Ovary (tissue), 9 donors: Measurements from ENCODE around the gene GNB5. TPM values are rescaled to one million over a fixed set of nuclear protein-coding genes. Genes with fewer than 3 reads are reported as not detected.

Experiments
- DNase-seq, 5 donors: peaks; one replicate each; pipeline ENCODE4 v3.0.0-alpha.2; 2019 to 2020
- H3K27ac ChIP-seq, 2 donors: fragments of 200-600 bp; one replicate each; pipeline versions ENCODE4 v1.5.1 to v1.8.0; 2019 to 2022
- H3K27me3 ChIP-seq: fragments of 200-600 bp; one replicate; pipeline ENCODE4 v1.8.0; 2022
- H3K36me3 ChIP-seq: fragments of 200-600 bp; sonication (generic); one replicate; pipeline ENCODE4 v1.5.1; 2019
- H3K4me1 ChIP-seq: one replicate; pipeline ENCODE4 v1.8.1; 2013; ENCODE audit warnings: mild to moderate bottlenecking, moderate library complexity; ENCODE audit not compliant: insufficient read depth
- H3K4me3 ChIP-seq: fragments of 200-600 bp; sonication (generic); one replicate; pipeline ENCODE4 v1.5.1; 2017
- H3K9me3 ChIP-seq, 2 donors: fragments of 200-600 bp in 1 of 2; sonication (generic) in 1 of 2; one replicate each; pipeline versions ENCODE4 v1.5.1 to v1.8.1; 2013 to 2019; ENCODE audit warnings: mild to moderate bottlenecking in 1 of 2, moderate library complexity in 1 of 2
- EP300 ChIP-seq: sonication (generic); formaldehyde crosslinking; IDR thresholded peaks from one replicate; pipeline ENCODE4 v1.6.1; 2017; ENCODE audit warnings: antibody characterized with exemption
- POLR2A ChIP-seq: fragments of 450-650 bp; IDR thresholded peaks from one replicate; pipeline ENCODE4 v1.6.1; 2017; ENCODE audit warnings: antibody characterized with exemption, mild to moderate bottlenecking, moderate library complexity
- WGBS, 3 donors: extraction: QIAGEN DNeasy Blood & Tissue Kit in 1 of 3; methylation state at CpG; one replicate each; pipeline versions ENCODE4 v1.1.5 to v1.1.7; 2013 to 2017; 5-methylcytosine and 5-hydroxymethylcytosine counted together
- intact Hi-C, 4 donors: fragments of 100-400 bp; cut with DNase I; formaldehyde crosslinking; loops; one replicate each; pipeline versions ENCODE4 v1.11.0 to v1.15.1; 2022 to 2023
- polyA plus RNA-seq, 2 donors: library from polyadenylated mRNA; stranded (reverse); fragments of 200-250 nt in 1 of 2; fragments of 350-450 nt in 1 of 2; fragmentation: Illumina TruSeq in 1 of 2; extraction: RNeasy Lipid Tissue Mini Kit (QIAGEN cat#74804) in 1 of 2; gene quantifications; one replicate each; pipeline ENCODE4 v1.2.3, GENCODE V29; 2013 to 2014
- small RNA-seq: library from RNA; depleted of rRNA; stranded (forward); fragments of <200 nt; gene quantifications from one replicate; pipeline ENCODE3, GENCODE V24; 2016
- total RNA-seq, 7 donors: library from RNA; depleted of rRNA in 2 of 7; stranded (reverse); fragments of >200 nt in 2 of 7; fragmentation: NEBNext Ultra II Directional in 3 of 7; extraction: Animal tissue kit (Norgen Biotek cat#: 25700) in 3 of 7; gene quantifications; one replicate each; pipeline versions ENCODE4 v1.1.0 to v1.2.4, GENCODE V29; 2016 to 2023
- TF ChIP-seq, protein P1 (sequence below), 3 donors: fragments of 450-650 bp in 2 of 3; fragments of 200-600 bp in 1 of 3; IDR thresholded peaks; one replicate each; pipeline versions ENCODE4 v1.5.1 to v1.8.0; 2016 to 2022; ENCODE audit warnings: antibody characterized with exemption in 3 of 3, mild to moderate bottlenecking in 1 of 3
- donor health status: DM: no; HTN: no; CAD: no; lungs with moderate emphysema.
- donor health status: DM: no; HTN: no; CAD: no.
- donor health status: Bipolar disorder and iron deficiency.
- donor health status: DM: yes; HTN: yes; CAD: no.
- donor health status: DM: no; HTN: no; CAD: no.
- donor health status: DM: yes; HTN: yes; CAD: no.

GNB5 gene
- total and polyA plus RNA-seq, 9 donors: 49.2 to 101 (median 64.8) TPM

DNA sequence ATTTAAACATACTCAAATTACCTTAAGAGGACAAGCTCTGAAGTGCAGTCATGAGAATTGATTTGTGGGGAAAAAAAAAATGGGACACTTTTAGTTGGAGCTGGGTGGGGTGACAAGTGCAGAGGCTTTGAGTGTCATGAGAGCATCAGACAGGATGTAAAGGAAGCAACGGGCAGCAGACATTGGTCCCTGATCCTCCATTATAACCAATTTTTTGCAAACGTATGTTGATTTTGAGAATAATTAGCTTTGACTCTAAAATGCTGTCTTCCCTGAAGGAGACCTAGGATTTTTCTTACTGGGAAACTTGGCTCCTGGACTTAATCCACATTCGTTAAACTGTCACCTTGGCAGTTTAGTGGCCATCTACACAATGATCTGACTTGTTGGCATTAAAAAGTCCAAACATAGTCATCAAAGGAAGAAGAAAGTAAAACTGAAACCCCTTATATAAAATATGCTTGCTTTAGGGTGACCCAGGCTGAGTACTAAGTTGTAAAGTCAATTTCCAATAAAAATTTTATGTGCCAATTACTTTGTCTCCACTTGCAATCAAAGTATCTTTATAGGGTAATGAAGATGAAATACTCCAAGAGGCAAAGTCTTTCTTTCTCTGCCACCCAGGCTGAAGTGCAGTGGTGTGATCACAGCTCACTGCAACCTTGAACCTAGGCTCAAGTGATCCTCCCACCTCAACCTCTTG, 124.2 kb downstream of the GNB5 start:
- no peak overlapping the region for H3K27ac ChIP-seq
- H3K9me3 ChIP-seq: no peaks in the 10 kb centered on the region
- no peaks in the 10 kb centered on the region for H3K36me3 ChIP-seq
- no peaks in the 10 kb centered on the region for H3K4me1 ChIP-seq
- intact Hi-C loops: no loop called here
- no peaks in the 10 kb centered on the region for H3K27me3 ChIP-seq
- H3K4me3 ChIP-seq: no peak overlapping the region
- WGBS, 3 donors: 74 to 87% (median 84%) methylated on average over 3 of the region's 3 CpGs
- no peak for TF ChIP-seq POLR2A
- TF ChIP-seq, protein P1, sequence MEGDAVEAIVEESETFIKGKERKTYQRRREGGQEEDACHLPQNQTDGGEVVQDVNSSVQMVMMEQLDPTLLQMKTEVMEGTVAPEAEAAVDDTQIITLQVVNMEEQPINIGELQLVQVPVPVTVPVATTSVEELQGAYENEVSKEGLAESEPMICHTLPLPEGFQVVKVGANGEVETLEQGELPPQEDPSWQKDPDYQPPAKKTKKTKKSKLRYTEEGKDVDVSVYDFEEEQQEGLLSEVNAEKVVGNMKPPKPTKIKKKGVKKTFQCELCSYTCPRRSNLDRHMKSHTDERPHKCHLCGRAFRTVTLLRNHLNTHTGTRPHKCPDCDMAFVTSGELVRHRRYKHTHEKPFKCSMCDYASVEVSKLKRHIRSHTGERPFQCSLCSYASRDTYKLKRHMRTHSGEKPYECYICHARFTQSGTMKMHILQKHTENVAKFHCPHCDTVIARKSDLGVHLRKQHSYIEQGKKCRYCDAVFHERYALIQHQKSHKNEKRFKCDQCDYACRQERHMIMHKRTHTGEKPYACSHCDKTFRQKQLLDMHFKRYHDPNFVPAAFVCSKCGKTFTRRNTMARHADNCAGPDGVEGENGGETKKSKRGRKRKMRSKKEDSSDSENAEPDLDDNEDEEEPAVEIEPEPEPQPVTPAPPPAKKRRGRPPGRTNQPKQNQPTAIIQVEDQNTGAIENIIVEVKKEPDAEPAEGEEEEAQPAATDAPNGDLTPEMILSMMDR (IDR thresholded peaks at IDR 0.05): no peak
- TF ChIP-seq EP300: no peak
- DNase-seq: no peak

Small RNAs within 50 kb of the gene (small RNA-seq; reads per million reads assigned to genes)
- not detected for gene RF00019

Other genes with a start within 250 kb of the GNB5 start
- 10 to 100 TPM in 3 of 7 donors, 1 to 10 TPM in 4; 6.8 to 12.4 (median 9.6) TPM for gene LEO1, start 219.6 kb downstream of the GNB5 start, total RNA-seq
- gene LEO1, start 219.6 kb downstream of the GNB5 start, polyA plus RNA-seq: 10 to 100 TPM in 1 of 2 donors, 1 to 10 TPM in 1; 8.0 to 22.5 TPM
- gene MAPK6, start 172.2 kb downstream of the GNB5 start, total RNA-seq: 10 to 100 TPM; 17.6 to 24.5 (median 21.5) TPM
- 10 to 100 TPM in 1 of 2 donors, 1 to 10 TPM in 1; 5.9 to 11.6 TPM for gene MAPK6, start 172.2 kb downstream of the GNB5 start, polyA plus RNA-seq
- gene BCL2L10, start 78.6 kb downstream of the GNB5 start, total RNA-seq: 1 to 10 TPM in 1 of 7 donors, under 1 TPM in 3, not detected in 3; 0.23 to 1.3 (median 0.30) TPM
- under 1 TPM; 0.22 to 0.60 TPM for gene BCL2L10, start 78.6 kb downstream of the GNB5 start, polyA plus RNA-seq
- 10 to 100 TPM in 4 of 7 donors, 1 to 10 TPM in 3; 1.1 to 23.6 (median 10.8) TPM for gene MYO5C, start 104.4 kb upstream of the GNB5 start, total RNA-seq
- 1 to 10 TPM; 3.4 to 4.5 TPM for gene MYO5C, start 104.4 kb upstream of the GNB5 start, polyA plus RNA-seq